Activated CD4-positive, CD25-positive, alpha-beta regulatory T cell treated with anti-CD3 and anti-CD28 coated beads, Interleukin-2, amount 50 U/mL, for 16 hours (primary cell): ENCODE data around the gene PCDHB9.
"Not testable (repeated sequence)": the region's sequence is repeated elsewhere in the genome, so short reads cannot be mapped to it uniquely, and the experiment has no call there.

Source experiments
- DNase-seq: peaks from one replicate; pipeline ENCODE4 v3.0.0-alpha.2; 2020; ENCODE audit warnings: low read depth, low spot score

The PCDHB9 gene

GRCh38 chr5:141186897-141187512 is at the start of gene PCDHB9:
Gene PCDHB9, plus strand, starts transcription at chr5:141187161. Its CDS starts 158 bp downstream, at chr5:141187319.
- no peak for DNase-seq

- DNase-seq: not testable (repeated sequence)
Observed at GRCh38 chr5:141137346-141137745, 49.6 kb upstream of the PCDHB9 start.

- no peak for DNase-seq
Observed at GRCh38 chr5:141149812-141150211, 37.1 kb upstream of the PCDHB9 start, which contains the start of gene PCDHB6. Gene PCDHB6, plus strand, starts transcription at chr5:141150057. Its CDS starts 201 bp downstream, at chr5:141150258.

GRCh38 chr5:141150224-141150992 is 36.6 kb upstream of the PCDHB9 start:
- no peak for DNase-seq

GRCh38 chr5:141150993-141151325 is 36.0 kb upstream of the PCDHB9 start:
- DNase-seq: no peak

- not testable (repeated sequence) for DNase-seq
Observed at GRCh38 chr5:141151632-141152031, 35.3 kb upstream of the PCDHB9 start.

- not testable (repeated sequence) for DNase-seq
Observed at GRCh38 chr5:141152096-141152495, 34.9 kb upstream of the PCDHB9 start.

- no peak for DNase-seq
Observed at GRCh38 chr5:141155540-141156374, 31.2 kb upstream of the PCDHB9 start.

GRCh38 chr5:141157356-141157755 is 29.6 kb upstream of the PCDHB9 start:
- not testable (repeated sequence) for DNase-seq

GRCh38 chr5:141157901-141158300 is 29.1 kb upstream of the PCDHB9 start:
- not testable (repeated sequence) for DNase-seq

GRCh38 chr5:141172381-141173204 is 14.4 kb upstream of the PCDHB9 start, which contains the start of gene PCDHB7:
Gene PCDHB7, plus strand, starts transcription at chr5:141172644. Its CDS starts 192 bp downstream, at chr5:141172836.
- no peak for DNase-seq

- not testable (repeated sequence) for DNase-seq
Observed at GRCh38 chr5:141174291-141175104, 12.5 kb upstream of the PCDHB9 start.

GRCh38 chr5:141175933-141176332 is 11.0 kb upstream of the PCDHB9 start:
- no peak for DNase-seq

GRCh38 chr5:141177577-141178191 is 9.3 kb upstream of the PCDHB9 start, which contains the start of gene PCDHB8:
Gene PCDHB8, plus strand, starts transcription at chr5:141177790. Its CDS starts 245 bp downstream, at chr5:141178035.
- not testable (repeated sequence) for DNase-seq

GRCh38 chr5:141179371-141179770 is 7.6 kb upstream of the PCDHB9 start:
- not testable (repeated sequence) for DNase-seq

GRCh38 chr5:141179876-141180275 is 7.1 kb upstream of the PCDHB9 start:
- DNase-seq: not testable (repeated sequence)

GRCh38 chr5:141180313-141180712 is 6.6 kb upstream of the PCDHB9 start:
- DNase-seq: no peak

GRCh38 chr5:141182248-141182647 is 4.7 kb upstream of the PCDHB9 start, which contains the start of gene PCDHB16:
Gene PCDHB16, plus strand, starts transcription at chr5:141182387. Its CDS starts 173 bp downstream, at chr5:141182560.
- DNase-seq: no peak

GRCh38 chr5:141184117-141184855 is 2.7 kb upstream of the PCDHB9 start:
- not testable (repeated sequence) for DNase-seq
